Measurements from ENCODE around the gene CPEB2.

CPEB2 gene

GRCh38 chr4:15021311-15021710, 19.0 kb downstream of the CPEB2 start:
- Histone ChIP-seq H3K9me3 (ENCODE audit: control insufficient read depth in 5 of 5, low read length in 5 of 5) (no peaks in the 10 kb centered on the region), H3K4me3 (ENCODE audit: low read depth in 1 of 5, low read length in 5 of 5) (no peak overlapping the region), H3K9ac (ENCODE audit: low read length in 5 of 5) (peak overlapping the region in 2 of 5 donors; percentile 20 to 64), H3K36me3 (ENCODE audit: control insufficient read depth in 5 of 5, insufficient read depth in 5 of 5, low read length in 5 of 5) (peaks cover 0 to 13% (median 8%) of the 10 kb centered on the region in 5 donors), H3K27ac (ENCODE audit: low read depth, low read length) (peak overlapping the region; percentile 66), H3K4me1 (ENCODE audit: control insufficient read depth in 5 of 5, insufficient read depth in 5 of 5, low read length in 5 of 5) (peaks cover 0 to 32% (median 16%) of the 10 kb centered on the region in 5 donors), H3K27me3 (ENCODE audit: control insufficient read depth in 5 of 5, insufficient read depth in 4 of 5, low read length in 5 of 5) (no peaks in the 10 kb centered on the region)

GRCh38 chr4:15021946-15022345, 19.7 kb downstream of the CPEB2 start:
- peak overlapping the region; percentile 66 for H3K27ac ChIP-seq (ENCODE audit: low read depth, low read length)
- peak overlapping the region in 3 of 5 donors; percentile 20 to 64 (median 47) for H3K9ac ChIP-seq (ENCODE audit: low read length in 5 of 5)
- H3K4me1 ChIP-seq (ENCODE audit: control insufficient read depth in 5 of 5, insufficient read depth in 5 of 5, low read length in 5 of 5) = peaks cover 0 to 32% (median 16%) of the 10 kb centered on the region in 5 donors

GRCh38 chr4:15024386-15024785, 22.1 kb downstream of the CPEB2 start:
- Histone ChIP-seq H3K27me3 (ENCODE audit: control insufficient read depth in 5 of 5, insufficient read depth in 4 of 5, low read length in 5 of 5) (no peaks in the 10 kb centered on the region), H3K36me3 (ENCODE audit: control insufficient read depth in 5 of 5, insufficient read depth in 5 of 5, low read length in 5 of 5) (peaks cover 0 to 11% (median 7%) of the 10 kb centered on the region in 5 donors), H3K4me3 (ENCODE audit: low read depth in 1 of 5, low read length in 5 of 5) (no peak overlapping the region), H3K27ac (ENCODE audit: low read depth, low read length) (no peak overlapping the region), H3K4me1 (ENCODE audit: control insufficient read depth in 5 of 5, insufficient read depth in 5 of 5, low read length in 5 of 5) (peaks cover 0 to 34% (median 16%) of the 10 kb centered on the region in 5 donors), H3K9me3 (ENCODE audit: control insufficient read depth in 5 of 5, low read length in 5 of 5) (no peaks in the 10 kb centered on the region), H3K9ac (ENCODE audit: low read length in 5 of 5) (no peak overlapping the region)

More at GRCh38 chr4:15021946-15022345, 19.7 kb downstream of the CPEB2 start:
- peaks cover 0 to 13% (median 7%) of the 10 kb centered on the region in 5 donors for H3K36me3 ChIP-seq (ENCODE audit: control insufficient read depth in 5 of 5, insufficient read depth in 5 of 5, low read length in 5 of 5)
- no peaks in the 10 kb centered on the region for H3K27me3 ChIP-seq (ENCODE audit: control insufficient read depth in 5 of 5, insufficient read depth in 4 of 5, low read length in 5 of 5)
- H3K4me3 ChIP-seq (ENCODE audit: low read depth in 1 of 5, low read length in 5 of 5) = no peak overlapping the region
- H3K9me3 ChIP-seq (ENCODE audit: control insufficient read depth in 5 of 5, low read length in 5 of 5) = no peaks in the 10 kb centered on the region

GRCh38 chr4:15025693-15026092, 23.4 kb downstream of the CPEB2 start:
- no peak overlapping the region for H3K27ac ChIP-seq (ENCODE audit: low read depth, low read length)
- no peaks in the 10 kb centered on the region for H3K27me3 ChIP-seq (ENCODE audit: control insufficient read depth in 5 of 5, insufficient read depth in 4 of 5, low read length in 5 of 5)
- H3K4me3 ChIP-seq (ENCODE audit: low read depth in 1 of 5, low read length in 5 of 5) = no peak overlapping the region
- H3K9ac ChIP-seq (ENCODE audit: low read length in 5 of 5) = no peak overlapping the region
- H3K9me3 ChIP-seq (ENCODE audit: control insufficient read depth in 5 of 5, low read length in 5 of 5) = no peaks in the 10 kb centered on the region
- peaks cover 0 to 4% (median 0%) of the 10 kb centered on the region in 5 donors for H3K36me3 ChIP-seq (ENCODE audit: control insufficient read depth in 5 of 5, insufficient read depth in 5 of 5, low read length in 5 of 5)
- peaks cover 0 to 27% (median 18%) of the 10 kb centered on the region in 5 donors for H3K4me1 ChIP-seq (ENCODE audit: control insufficient read depth in 5 of 5, insufficient read depth in 5 of 5, low read length in 5 of 5)

GRCh38 chr4:15027921-15028435, 25.7 kb downstream of the CPEB2 start:
- no peaks in the 10 kb centered on the region for H3K27me3 ChIP-seq (ENCODE audit: control insufficient read depth in 5 of 5, insufficient read depth in 4 of 5, low read length in 5 of 5)
- peaks cover 0 to 20% (median 12%) of the 10 kb centered on the region in 5 donors for H3K4me1 ChIP-seq (ENCODE audit: control insufficient read depth in 5 of 5, insufficient read depth in 5 of 5, low read length in 5 of 5)
- H3K9me3 ChIP-seq (ENCODE audit: control insufficient read depth in 5 of 5, low read length in 5 of 5) = no peaks in the 10 kb centered on the region
- H3K9ac ChIP-seq (ENCODE audit: low read length in 5 of 5) = no peak overlapping the region
- H3K4me3 ChIP-seq (ENCODE audit: low read depth in 1 of 5, low read length in 5 of 5) = no peak overlapping the region
- H3K27ac ChIP-seq (ENCODE audit: low read depth, low read length) = no peak overlapping the region
- no peaks in the 10 kb centered on the region for H3K36me3 ChIP-seq (ENCODE audit: control insufficient read depth in 5 of 5, insufficient read depth in 5 of 5, low read length in 5 of 5)

- Histone ChIP-seq H3K36me3 (ENCODE audit: control insufficient read depth in 5 of 5, insufficient read depth in 5 of 5, low read length in 5 of 5) (peaks cover 2 to 12% (median 4%) of the 10 kb centered on the region in 5 donors), H3K4me3 (ENCODE audit: low read depth in 1 of 5, low read length in 5 of 5) (no peak overlapping the region), H3K9ac (ENCODE audit: low read length in 5 of 5) (no peak overlapping the region), H3K27me3 (ENCODE audit: control insufficient read depth in 5 of 5, insufficient read depth in 4 of 5, low read length in 5 of 5) (no peaks in the 10 kb centered on the region), H3K9me3 (ENCODE audit: control insufficient read depth in 5 of 5, low read length in 5 of 5) (no peaks in the 10 kb centered on the region), H3K4me1 (ENCODE audit: control insufficient read depth in 5 of 5, insufficient read depth in 5 of 5, low read length in 5 of 5) (peaks cover 0 to 28% (median 12%) of the 10 kb centered on the region in 5 donors), H3K27ac (ENCODE audit: low read depth, low read length) (no peak overlapping the region)
These were observed 28.9 kb downstream of the CPEB2 start for GRCh38 chr4:15031197-15031596.

GRCh38 chr4:15031993-15032675, 29.9 kb downstream of the CPEB2 start:
- Histone ChIP-seq H3K4me3 (ENCODE audit: low read depth in 1 of 5, low read length in 5 of 5) (no peak overlapping the region), H3K36me3 (ENCODE audit: control insufficient read depth in 5 of 5, insufficient read depth in 5 of 5, low read length in 5 of 5) (peaks cover 2 to 12% (median 4%) of the 10 kb centered on the region in 5 donors), H3K27ac (ENCODE audit: low read depth, low read length) (no peak overlapping the region), H3K9me3 (ENCODE audit: control insufficient read depth in 5 of 5, low read length in 5 of 5) (no peaks in the 10 kb centered on the region), H3K27me3 (ENCODE audit: control insufficient read depth in 5 of 5, insufficient read depth in 4 of 5, low read length in 5 of 5) (no peaks in the 10 kb centered on the region), H3K4me1 (ENCODE audit: control insufficient read depth in 5 of 5, insufficient read depth in 5 of 5, low read length in 5 of 5) (peaks cover 0 to 28% (median 12%) of the 10 kb centered on the region in 5 donors), H3K9ac (ENCODE audit: low read length in 5 of 5) (no peak overlapping the region)

GRCh38 chr4:15034071-15034764, 31.9 kb downstream of the CPEB2 start:
- Histone ChIP-seq H3K27me3 (ENCODE audit: control insufficient read depth in 5 of 5, insufficient read depth in 4 of 5, low read length in 5 of 5) (no peaks in the 10 kb centered on the region), H3K27ac (ENCODE audit: low read depth, low read length) (peak overlapping the region; percentile 0), H3K4me1 (ENCODE audit: control insufficient read depth in 5 of 5, insufficient read depth in 5 of 5, low read length in 5 of 5) (peaks cover 0 to 28% (median 10%) of the 10 kb centered on the region in 5 donors), H3K9ac (ENCODE audit: low read length in 5 of 5) (no peak overlapping the region), H3K4me3 (ENCODE audit: low read depth in 1 of 5, low read length in 5 of 5) (peak overlapping the region in 1 of 5 donors; percentile 19), H3K9me3 (ENCODE audit: control insufficient read depth in 5 of 5, low read length in 5 of 5) (no peaks in the 10 kb centered on the region), H3K36me3 (ENCODE audit: control insufficient read depth in 5 of 5, insufficient read depth in 5 of 5, low read length in 5 of 5) (peaks cover 2 to 18% (median 4%) of the 10 kb centered on the region in 5 donors)

GRCh38 chr4:15035159-15035558, 32.9 kb downstream of the CPEB2 start:
- Histone ChIP-seq H3K27ac (ENCODE audit: low read depth, low read length) (peak overlapping the region; percentile 0), H3K9me3 (ENCODE audit: control insufficient read depth in 5 of 5, low read length in 5 of 5) (no peaks in the 10 kb centered on the region), H3K4me3 (ENCODE audit: low read depth in 1 of 5, low read length in 5 of 5) (no peak overlapping the region), H3K36me3 (ENCODE audit: control insufficient read depth in 5 of 5, insufficient read depth in 5 of 5, low read length in 5 of 5) (peaks cover 2 to 18% (median 4%) of the 10 kb centered on the region in 5 donors), H3K4me1 (ENCODE audit: control insufficient read depth in 5 of 5, insufficient read depth in 5 of 5, low read length in 5 of 5) (peaks cover 0 to 26% (median 7%) of the 10 kb centered on the region in 5 donors), H3K27me3 (ENCODE audit: control insufficient read depth in 5 of 5, insufficient read depth in 4 of 5, low read length in 5 of 5) (no peaks in the 10 kb centered on the region), H3K9ac (ENCODE audit: low read length in 5 of 5) (no peak overlapping the region)

Data from subcutaneous abdominal adipose tissue (tissue), 5 donors.